Activated effector memory CD4-positive, alpha-beta T cell treated with Interleukin-2 at 50 U/mL for 16 hours (primary cell): Measurements from ENCODE around the gene GZMA.

Source experiments
- DNase-seq: peaks from one replicate; pipeline ENCODE4 v3.0.0-alpha.2; 2020

Gene GZMA

DNA sequence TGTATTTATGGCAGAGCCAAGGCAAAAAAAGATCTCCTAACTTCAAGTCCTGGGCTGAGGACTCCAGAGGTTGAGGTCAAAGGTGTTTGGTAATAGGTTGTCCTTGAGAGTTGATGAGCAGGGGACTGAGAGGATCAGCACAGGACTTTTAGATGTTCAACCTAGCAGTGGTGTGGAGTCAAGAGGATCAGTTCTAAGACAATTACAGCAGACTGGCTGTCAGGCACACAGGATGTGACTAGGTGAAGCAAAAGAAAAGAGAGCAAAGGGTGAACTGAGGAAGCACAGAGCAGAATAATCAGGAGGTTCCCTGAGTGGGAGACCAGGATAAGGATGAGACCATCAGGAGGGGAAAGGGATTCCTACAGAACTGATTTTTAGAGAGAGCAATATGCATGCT lies 10.9 kb downstream of the GZMA start:
- no peak for DNase-seq

- no peak for DNase-seq
These were observed 11.6 kb downstream of the GZMA start for GRCh38 chr5:55114061-55114460.

DNA sequence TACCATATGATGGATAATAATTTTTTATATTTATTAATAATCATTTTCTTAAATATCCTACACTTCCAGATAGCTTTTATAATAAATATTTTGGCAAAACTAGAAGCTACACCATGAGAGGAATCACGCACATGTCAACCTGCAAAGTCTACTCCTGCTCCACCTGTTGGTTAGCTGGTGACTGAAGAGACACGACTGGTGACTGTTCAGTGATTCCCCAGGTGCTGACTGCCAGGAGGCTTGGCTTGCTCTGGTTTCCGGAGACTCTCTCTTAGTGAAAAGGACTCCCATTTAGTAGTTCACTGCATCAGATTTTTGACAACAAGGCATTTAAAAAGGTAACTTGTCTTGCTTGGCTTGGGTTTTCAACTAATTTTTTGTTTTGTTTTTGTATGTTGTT lies 20.9 kb downstream of the GZMA start:
- no peak for DNase-seq

DNA sequence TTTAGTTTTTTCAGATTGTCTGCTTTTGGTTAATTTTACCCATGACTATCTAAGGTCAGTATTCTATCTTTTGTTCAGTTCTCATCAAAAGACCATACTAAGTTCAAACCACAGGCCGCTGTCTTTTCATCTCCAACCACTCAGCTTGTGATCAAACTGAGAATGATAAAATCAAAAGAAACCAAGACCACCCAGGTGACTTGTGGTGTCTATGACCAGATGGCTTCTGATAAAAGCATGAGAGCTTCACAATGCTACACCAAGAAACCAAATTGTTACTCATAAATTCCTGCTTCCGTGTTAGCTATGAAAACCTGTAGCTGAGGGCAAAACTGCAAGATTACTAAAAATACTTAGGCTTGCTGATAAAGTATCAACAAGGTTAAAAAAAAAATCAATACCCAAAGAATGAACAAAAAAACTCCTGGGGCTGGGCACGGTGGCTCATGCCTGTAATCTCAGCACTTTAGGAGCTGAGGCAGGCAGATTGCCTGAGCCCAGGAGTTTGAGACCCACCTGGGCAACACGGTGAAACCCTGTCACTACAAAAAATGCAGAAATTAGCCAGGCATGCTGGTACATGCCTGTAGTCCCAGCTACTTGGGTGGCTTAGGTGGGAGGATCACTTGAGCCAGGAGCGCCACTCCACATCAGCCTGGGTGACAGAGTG lies 31.7 kb downstream of the GZMA start:
- DNase-seq, result no peak

GRCh38 chr5:55136521-55136920 lies 34.1 kb downstream of the GZMA start:
- DNase-seq, result no peak

DNA sequence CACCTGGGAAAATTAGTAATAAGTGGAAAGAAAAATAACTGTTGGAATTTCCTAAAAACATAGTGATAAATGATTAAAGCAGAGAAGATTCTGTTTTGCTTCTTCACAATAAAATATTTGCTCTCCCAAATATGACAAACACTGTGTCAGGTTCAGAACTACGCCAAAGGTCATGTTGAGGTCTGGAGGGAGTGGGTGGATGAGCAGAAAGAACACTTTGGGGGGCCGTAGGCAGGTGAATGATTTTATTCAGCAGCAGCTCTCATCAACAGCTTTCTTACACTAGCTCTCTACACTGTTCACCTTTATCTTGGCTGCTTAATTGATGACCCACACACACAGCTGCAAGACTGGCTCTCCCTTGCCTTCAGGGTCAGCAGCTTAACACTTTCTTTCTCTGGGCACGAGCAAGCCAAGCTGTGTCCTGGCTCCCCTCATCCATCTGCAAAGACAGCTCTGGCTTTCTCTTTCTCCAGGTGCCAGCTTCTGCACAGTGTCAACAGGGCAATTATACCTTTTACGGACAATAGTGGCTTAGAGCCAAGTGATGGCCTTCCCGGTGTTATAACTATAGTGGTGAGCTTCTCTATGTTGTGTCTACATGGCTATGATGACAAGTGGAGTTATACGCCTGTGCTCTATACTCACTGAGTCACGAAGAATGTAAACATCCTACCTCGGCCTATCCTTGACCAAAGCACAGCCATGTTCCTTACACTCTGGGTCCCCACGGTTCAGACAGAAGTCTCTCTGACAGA lies 38.6 kb downstream of the GZMA start:
- DNase-seq, result no peak

DNA sequence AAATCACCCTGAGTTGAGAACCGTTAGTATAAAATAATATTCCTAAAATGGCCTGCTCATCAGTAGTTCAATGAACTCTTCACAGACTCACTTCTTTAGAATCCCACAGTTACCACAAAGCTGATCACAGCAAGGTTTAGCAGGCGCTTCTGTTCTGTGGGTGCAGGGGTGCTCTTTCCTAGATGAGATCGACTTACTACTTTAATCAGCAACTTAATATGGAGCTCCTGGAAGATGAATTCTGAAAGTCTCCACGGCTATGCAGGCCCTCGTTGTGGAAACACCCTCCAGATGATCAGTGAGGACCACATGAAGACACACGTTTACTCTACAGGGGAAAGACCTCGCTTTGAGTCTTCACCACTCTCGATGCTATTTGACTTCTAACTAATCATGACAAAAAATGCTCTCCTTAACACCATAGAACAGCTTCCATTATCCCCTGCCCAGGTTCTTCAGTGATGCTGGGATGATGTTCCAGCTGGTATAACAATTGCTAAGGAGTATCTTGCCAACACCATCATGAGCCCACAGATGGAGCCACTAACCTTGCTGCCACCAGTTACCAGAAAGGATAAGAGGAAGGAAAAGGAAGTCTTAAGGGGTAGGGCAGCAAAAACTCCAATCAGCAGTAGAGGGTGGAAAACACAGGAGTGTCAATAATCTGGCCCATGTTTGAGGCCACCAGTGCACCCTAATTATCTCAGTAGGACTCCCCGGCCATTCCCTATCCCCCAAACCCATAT lies 39.7 kb downstream of the GZMA start:
- DNase-seq, result no peak

DNA sequence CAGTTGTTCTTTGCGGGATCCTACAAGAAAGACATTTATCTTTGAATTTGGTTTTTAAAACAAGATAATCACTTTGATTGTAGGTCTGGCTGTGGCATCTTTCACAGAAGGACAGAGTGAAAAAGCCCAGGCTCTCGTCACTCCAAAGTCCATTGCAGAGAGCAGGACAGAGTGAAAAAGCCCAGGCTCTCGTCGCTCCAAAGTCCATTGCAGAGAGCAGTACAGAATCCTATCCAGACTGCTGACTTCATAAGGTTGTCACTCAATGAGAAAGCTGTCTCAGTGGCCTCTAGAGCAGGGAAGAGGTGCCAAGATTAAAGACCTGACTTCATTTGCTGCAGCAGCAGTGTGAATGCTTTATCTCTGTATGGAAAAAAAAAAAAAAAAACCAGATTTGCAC lies 41.2 kb downstream of the GZMA start:
- no peak for DNase-seq

DNA sequence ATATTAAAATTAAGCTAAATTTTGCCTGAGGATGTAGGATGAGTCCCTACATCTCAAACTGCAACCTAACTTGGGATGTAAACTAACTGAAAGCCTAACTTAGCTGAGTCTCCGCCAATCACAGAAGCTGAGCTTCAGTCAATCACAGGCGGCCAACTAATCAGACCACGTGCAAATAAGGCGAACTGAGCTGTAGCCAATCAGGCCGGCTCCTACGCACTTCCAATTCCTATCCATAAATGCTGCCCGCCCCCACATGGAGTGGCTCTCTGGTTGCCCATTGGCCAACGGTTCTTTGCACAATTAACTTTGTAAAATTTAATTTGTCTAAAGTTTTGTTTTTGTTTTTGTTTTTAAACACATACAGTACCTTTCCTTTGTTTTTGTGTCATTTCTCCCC lies 43.6 kb downstream of the GZMA start:
- DNase-seq, result no peak

- DNase-seq, result peak; percentile 73
These were observed 44.2 kb downstream of the GZMA start for GRCh38 chr5:55146543-55147151.

DNA sequence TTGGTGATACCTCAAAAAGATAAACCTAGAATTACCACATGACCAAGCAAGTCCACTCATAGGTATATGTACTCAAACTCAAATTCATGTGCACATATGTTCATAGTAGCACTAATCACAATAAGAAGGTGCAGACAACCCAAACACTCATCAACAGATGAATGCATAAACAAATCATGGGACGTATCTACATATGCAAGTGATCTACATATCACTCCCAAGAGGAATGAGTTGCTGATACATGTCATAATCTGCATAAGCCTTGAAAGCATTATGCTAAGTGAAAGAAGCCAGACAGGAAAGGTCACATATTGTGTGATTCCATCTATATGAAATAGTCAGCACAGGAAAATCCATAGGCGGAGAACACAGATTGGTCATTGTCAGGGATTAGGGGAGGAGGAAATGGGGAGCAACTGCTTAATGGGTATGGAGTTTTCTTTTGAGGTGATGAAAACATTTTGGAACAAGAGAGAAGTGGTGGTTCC lies 46.9 kb downstream of the GZMA start:
- no peak for DNase-seq

DNA sequence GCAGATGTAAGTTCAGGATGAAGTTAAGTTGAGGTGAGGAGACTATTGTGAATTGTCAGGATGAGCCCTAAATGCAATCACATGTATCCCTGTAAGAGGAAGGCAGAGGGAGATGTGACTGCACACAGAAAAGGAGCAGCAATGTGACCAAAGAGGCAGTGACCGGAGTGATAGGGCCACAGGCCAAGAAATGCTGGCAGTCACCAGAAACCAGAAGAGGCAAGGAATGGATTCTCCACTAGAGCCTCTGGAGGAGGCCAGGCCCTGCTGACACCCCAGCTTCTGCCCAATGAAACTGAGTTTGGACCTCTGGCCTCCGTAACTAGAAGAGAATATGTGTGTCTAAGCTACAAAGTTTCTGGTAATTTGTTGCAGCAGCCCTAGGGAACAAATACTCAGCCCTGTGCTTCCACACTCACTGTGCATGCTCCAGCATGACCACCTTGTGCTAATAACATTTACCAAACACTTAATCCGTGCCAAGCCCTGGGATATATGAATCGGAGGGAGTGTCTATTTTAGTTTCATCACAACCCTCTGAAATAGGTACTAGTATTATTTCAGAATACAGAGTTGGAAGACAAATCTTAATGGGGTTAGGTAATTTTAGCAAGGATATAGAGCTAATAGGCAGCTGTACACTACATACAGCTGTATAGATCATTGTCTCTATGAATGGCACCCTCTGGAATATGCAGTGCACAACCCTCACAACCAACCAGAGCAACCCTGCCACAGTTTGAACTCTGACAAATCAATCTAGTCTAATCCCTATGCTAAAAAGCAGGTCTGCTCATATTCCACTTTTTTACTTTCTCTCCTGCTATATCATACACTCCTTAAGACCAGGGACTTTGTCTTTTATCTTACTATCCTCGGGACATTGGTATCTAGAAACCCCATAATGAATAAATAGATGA lies 49.7 kb downstream of the GZMA start:
- DNase-seq, result no peak

GRCh38 chr5:55154873-55155272 lies 52.4 kb downstream of the GZMA start:
- DNase-seq, result no peak
